AG09309 (cell line): ENCODE data around the gene TBCEL.

Experiments
- DNase-seq: peaks from one replicate; pipeline ENCODE4 v3.0.0-alpha.2; 2010; ENCODE audit warnings: low read depth
- H3K4me3 ChIP-seq: 2 replicates; pipeline ENCODE4 v1.5.1; 2011; ENCODE audit warnings: mild to moderate bottlenecking, low read depth, low read length, moderate library complexity; ENCODE audit not compliant: control insufficient read depth
- CTCF ChIP-seq: IDR thresholded peaks from 2 replicates; pipeline ENCODE4 v1.5.1; 2011; ENCODE audit warnings: mild to moderate bottlenecking, low read depth, low read length, inconsistent platforms; ENCODE audit not compliant: insufficient read depth, control insufficient read depth; ENCODE audit errors: missing control alignments

Gene TBCEL

GRCh38 chr11:121117788-121118187 is 93.9 kb downstream of the TBCEL start:
- H3K4me3 ChIP-seq = no peak overlapping the region
- no peak for TF ChIP-seq CTCF
- no peak for DNase-seq

GRCh38 chr11:121119440-121119839 is 95.5 kb downstream of the TBCEL start:
- DNase-seq = no peak
- TF ChIP-seq CTCF = no peak
- H3K4me3 ChIP-seq = no peak overlapping the region

GRCh38 chr11:121122328-121122727 is 98.4 kb downstream of the TBCEL start:
- no peak overlapping the region for H3K4me3 ChIP-seq
- no peak for TF ChIP-seq CTCF
- no peak for DNase-seq

GRCh38 chr11:121123496-121124069 is 99.7 kb downstream of the TBCEL start:
- TF ChIP-seq CTCF = no peak

GRCh38 chr11:121127809-121128208 is 103.9 kb downstream of the TBCEL start:
- H3K4me3 ChIP-seq = no peak overlapping the region
- no peak for TF ChIP-seq CTCF
- DNase-seq = no peak

More at GRCh38 chr11:121123496-121124069, 99.7 kb downstream of the TBCEL start:
- no peak for DNase-seq
- H3K4me3 ChIP-seq = no peak overlapping the region

GRCh38 chr11:121129362-121130340 is 105.7 kb downstream of the TBCEL start:
- no peak overlapping the region for H3K4me3 ChIP-seq
- DNase-seq = no peak
- no peak for TF ChIP-seq CTCF
